ENCODE measurements around the gene LRP2BP. TPM values are rescaled to one million over a fixed set of nuclear protein-coding genes. Genes with fewer than 3 reads are reported as not detected.

LRP2BP gene
- total and polyA plus RNA-seq, 4 donors, result 0.48 to 4.6 (median 1.8) TPM

Small RNA genes lying within 50 kb of the gene (small RNA-seq; reads per million reads assigned to genes)
- not detected for gene RF00019 (ENCODE audit: low replicate concordance)

Other genes with a start within 250 kb of the LRP2BP start
- 10 to 100 TPM; 32.5 to 39.2 TPM for gene CFAP97, start 191.9 kb downstream of the LRP2BP start, total RNA-seq
- gene CFAP97, start 191.9 kb downstream of the LRP2BP start, polyA plus RNA-seq, result 10 to 100 TPM in 1 of 2 donors, 1 to 10 TPM in 1; 5.4 to 11.4 TPM
- 10 to 100 TPM; 56.0 to 95.4 TPM for gene SNX25, start 186.3 kb downstream of the LRP2BP start, total RNA-seq
- 10 to 100 TPM; 16.8 to 42.7 TPM for gene SNX25, start 186.3 kb downstream of the LRP2BP start, polyA plus RNA-seq
- gene ANKRD37, start 917 bp upstream of the LRP2BP start, total RNA-seq, result 10 to 100 TPM; 11.0 to 48.0 TPM
- gene ANKRD37, start 917 bp upstream of the LRP2BP start, polyA plus RNA-seq, result 10 to 100 TPM in 1 of 2 donors, 1 to 10 TPM in 1; 9.7 to 17.9 TPM
- gene UFSP2, start 30.0 kb upstream of the LRP2BP start, total RNA-seq, result 10 to 100 TPM; 26.2 to 48.8 TPM
- gene UFSP2, start 30.0 kb upstream of the LRP2BP start, polyA plus RNA-seq, result 10 to 100 TPM; 13.6 to 17.7 TPM
- 1 to 10 TPM; 1.2 to 1.8 TPM for gene CCDC110, start 75.8 kb upstream of the LRP2BP start, total RNA-seq
- under 1 TPM; 0.31 to 0.61 TPM for gene CCDC110, start 75.8 kb upstream of the LRP2BP start, polyA plus RNA-seq
- gene PDLIM3, start 139.6 kb upstream of the LRP2BP start, total RNA-seq, result 10 to 100 TPM; 42.0 to 58.1 TPM
- gene PDLIM3, start 139.6 kb upstream of the LRP2BP start, polyA plus RNA-seq, result 10 to 100 TPM; 21.5 to 25.8 TPM

Data from lung (tissue), 5 donors.